Activated CD8-positive, alpha-beta memory T cell treated with anti-CD3 and anti-CD28 coated beads for 4 hours (primary cell): ENCODE measurements around the gene RLN3.

ENCODE experiments used
- DNase-seq, 2 donors: peaks; one replicate each; pipeline ENCODE4 v3.0.0-alpha.2; 2020; ENCODE audit warnings: low read depth in 2 of 2

Gene RLN3, protein sequence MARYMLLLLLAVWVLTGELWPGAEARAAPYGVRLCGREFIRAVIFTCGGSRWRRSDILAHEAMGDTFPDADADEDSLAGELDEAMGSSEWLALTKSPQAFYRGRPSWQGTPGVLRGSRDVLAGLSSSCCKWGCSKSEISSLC

DNA sequence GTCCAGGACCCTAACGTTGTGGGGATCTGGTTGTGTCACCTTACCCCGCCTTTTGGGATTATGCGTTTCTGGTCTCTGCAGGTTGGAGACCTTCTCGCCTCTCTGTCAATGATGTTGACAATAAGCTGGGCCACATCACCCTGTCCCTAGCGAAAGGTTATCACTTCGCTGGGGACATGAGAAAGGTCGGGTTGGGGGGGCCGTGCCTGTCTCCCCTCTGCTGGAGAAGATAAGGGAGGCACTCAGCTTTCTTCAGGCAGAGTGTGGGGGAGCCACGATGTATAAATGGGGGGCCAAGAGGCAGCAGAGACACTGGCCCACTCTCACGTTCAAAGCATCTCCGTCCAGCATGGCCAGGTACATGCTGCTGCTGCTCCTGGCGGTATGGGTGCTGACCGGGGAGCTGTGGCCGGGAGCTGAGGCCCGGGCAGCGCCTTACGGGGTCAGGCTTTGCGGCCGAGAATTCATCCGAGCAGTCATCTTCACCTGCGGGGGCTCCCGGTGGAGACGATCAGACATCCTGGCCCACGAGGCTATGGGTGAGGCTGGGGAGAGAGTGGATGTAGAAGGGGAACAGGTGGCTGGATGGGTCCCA is at the start of gene RLN3:
Gene RLN3 (plus strand): TSS at position 293 of the 595 bp plus-strand sequence. CDS start 57 bp downstream, at position 350.
- DNase-seq, result no peak

DNA sequence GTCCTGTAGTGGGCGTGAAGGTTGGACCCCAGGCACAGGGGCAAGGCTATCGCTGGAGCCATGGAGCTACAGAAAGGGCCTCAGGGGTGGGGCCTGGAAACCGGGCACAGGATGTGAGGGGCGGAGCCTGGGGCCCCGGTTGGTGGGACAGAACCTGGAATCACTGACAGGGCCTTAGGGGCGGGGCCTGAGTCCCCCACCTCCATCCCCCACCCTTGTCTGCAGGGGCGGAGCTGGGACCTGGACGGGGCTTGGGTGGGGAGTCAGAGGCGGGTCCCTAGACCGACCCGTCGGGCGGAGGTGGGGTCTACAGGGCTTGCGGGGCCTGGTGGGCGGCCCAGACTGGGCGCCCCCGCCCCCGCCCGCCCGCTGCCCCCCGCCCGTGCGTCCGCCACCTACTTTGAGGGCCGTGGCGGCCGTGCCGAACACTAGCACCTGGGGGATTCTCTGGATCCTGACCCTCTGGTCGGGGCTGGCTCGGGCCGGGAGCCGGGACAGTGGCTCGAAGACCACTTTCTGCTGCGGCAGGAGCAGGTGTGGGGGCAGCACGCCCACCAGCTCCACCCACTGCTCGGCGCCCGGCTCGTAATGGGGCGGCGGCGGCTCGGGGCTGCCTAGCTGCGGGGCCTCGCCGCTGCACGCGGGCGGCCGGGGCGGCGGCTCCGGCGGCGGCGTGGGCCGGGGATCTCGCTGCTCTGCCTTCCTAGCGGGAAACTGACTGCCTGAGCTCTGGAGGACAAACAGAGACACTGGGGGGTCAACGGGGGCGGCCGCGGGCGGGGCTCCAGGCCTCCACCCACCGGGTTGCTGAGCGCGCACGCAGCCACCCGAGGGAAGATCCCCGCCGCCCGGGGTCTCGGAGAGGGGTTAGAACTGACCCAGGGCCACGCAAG is 49.4 kb upstream of the RLN3 start:
- DNase-seq, result no peak

DNA sequence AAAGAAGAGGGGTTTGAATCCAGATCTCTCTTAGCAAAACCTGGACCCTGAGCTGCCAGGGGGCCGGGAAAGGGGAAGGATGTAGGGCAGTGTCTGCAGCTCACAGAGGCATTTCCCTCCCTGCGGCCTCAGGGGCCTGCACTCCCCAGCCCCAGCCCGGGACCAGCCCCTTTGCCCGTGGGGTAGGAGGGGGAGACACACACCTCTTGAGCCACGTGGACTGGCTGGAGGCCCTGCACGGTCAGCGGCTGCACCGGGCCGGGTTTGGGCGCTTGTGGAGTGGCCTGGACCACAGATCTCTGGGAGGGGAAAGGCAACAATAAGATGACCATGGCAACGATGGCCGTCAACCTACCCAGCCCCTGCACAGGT is 48.7 kb upstream of the RLN3 start:
- DNase-seq, result no peak

DNA sequence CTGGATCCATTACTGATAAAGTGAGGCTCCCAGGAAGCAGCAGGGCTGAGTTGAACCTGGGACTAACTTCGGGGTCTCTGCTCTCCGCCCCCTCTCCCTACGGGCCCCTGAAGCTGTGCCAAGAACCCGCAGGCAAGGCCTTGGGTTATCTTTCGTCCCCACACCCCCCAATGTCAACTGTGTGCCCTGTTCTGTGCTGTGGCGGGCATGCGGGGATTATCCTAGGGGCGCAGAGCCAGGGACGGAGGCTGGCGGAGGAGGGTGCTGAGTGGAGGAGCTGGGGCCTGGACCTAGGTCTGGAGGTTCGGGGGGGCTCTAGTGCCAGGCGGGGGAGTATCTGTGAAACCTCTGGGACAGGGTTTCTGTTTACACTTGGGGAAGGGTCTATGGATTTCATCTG is 48.3 kb upstream of the RLN3 start:
- no peak for DNase-seq

DNA sequence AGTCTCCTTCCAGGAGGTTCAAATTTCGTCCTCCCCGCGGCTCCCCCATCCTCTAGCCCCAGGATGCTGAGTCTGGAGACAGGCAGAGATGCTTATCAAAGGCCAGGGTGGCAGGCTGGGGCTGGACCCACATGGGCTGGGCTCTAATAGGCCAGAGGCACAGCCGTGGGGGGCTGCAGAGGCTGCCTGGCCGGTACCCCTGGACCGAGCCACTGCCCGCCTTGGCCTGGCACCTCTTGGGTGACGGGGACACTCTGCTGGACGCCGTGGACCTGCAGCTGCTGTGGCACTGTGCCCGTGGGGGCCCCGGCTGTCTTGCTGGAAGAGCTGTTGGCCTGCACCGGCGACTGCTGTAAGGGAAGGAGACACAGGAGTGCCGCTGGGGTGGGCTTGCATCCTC is 47.6 kb upstream of the RLN3 start:
- no peak for DNase-seq

DNA sequence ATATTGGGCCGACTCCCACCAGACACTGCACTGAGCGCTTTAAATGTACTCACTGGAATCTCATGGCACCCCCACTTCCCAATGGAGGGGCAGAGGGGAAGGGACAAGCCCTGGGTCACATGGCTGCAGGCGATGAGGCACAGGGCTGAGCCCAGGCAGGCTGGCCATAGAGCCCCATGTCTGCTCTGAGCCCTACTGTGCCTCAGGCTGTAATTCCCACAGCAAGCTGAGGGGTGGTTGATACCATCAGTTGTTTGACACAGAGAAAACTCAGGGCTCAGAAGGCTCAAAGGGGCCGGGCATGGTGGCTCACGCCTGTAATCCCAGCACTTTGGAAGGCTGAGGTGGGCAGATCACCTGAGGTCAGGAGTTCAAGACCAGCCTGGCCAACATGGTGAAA is 46.9 kb upstream of the RLN3 start:
- no peak for DNase-seq

DNA sequence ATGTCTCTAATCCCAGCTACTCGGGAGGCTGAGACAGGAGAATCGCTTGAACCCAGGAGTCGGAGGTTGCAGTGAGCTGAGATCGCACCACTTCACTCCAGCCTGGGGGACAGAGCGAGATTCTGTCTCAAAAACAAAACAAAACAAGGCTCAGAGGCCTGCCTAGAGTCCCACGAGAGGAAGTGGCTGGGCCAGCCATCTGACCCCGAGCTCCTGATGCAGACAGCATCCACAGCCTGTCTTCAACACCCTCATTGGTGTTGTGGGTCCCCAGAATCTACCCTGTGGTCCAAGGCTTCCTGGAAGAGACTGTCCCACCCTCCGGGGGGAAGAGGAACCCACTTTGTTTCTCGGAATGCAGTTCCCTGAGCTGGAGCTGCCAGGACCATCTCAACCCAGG is 46.5 kb upstream of the RLN3 start:
- DNase-seq, result no peak

DNA sequence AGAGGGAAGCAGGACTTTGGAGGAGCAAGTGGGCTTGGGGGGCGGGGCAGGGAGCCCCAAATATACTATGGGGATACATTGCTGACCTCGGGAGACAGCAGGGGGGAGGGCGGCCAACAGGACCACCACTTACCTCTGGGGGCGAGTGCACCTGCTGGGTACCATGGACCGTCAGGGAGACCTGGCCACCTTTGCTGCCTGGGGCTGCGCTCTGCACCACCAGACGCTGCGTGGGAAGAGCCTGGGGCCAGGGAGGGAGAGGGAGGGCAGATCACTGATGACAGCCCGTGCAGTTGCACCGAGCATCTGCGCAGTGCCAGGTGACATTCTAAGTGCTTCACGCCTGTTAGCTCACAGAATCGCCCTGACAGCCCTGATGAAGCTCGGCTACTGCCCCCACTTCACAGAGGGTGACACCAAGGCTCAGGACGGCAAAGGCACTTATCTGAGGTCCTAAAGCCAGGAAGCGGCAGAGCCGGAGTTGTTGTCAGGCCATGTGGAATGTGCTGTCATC is 45.9 kb upstream of the RLN3 start:
- DNase-seq, result no peak

DNA sequence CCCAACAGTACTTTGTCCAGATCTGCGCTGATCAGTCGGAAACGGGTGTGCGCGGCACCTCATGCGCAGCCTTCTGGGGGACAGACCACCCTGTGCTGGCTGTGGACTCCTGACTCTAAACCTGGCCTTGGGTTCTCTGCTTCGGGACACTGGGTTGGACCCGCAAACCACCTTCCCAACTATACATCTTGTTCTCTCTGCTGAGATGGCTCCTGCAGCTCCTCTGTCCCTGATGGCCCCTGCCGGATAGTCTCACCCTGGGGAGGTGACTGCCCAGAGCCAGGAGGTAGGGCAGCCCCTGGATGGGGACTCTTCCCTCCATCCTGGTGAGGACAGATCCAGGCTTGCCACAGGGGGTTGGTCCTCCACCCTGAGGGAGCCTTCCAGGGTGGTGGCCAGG is 45.2 kb upstream of the RLN3 start:
- no peak for DNase-seq

DNA sequence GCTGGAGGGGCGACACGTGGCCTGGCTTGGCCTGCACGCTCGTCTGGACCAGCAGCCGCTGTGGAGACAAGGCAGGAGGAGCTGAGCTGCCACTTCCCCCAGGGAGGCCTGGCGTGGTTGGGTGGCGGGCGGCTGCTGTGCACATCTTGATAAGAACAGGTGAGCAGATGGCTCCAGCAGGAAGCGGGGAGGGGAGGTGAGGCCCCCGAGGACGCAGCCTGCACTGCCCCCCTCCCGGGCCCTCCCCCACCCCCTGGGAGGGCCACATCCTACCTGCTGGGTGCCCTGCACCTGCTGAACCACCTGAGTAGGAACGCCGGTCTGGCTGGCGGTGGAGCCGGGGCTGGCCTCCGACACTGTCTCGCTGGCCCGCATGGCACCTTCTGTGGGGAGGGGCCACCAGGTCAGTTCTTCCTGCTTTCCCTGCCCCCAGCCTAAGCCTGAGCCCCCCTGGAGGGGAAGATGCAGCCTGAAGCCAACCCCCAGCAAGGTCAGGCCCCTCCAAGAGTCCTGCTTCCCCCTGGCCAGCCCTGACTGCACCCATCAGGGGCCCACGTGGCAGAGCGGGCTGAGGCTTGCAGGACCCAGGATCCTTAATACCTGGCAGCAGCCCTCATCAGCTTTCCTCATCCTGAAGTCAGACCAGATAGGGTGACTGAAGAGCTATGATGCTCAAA is 44.6 kb upstream of the RLN3 start:
- no peak for DNase-seq

DNA sequence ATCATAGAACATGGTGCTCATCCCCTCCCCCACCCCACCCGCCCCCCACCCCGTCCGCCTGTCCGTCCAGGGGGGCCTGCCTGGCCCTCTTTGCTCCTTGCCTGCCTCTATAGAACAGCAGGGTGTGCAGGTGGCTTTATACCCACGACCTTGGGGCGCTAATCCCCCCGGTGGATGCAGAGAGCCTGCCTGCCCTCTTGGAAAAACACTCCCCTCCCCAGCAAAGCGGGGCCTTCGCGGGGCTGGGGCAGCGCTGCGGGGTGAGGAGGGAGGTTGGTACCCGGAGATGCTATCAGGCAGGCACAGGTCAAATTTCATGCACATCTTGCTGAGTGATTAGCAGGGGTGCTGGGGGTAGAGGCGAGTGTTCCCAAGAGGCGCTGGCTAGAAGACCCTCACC is 43.8 kb upstream of the RLN3 start:
- no peak for DNase-seq

DNA sequence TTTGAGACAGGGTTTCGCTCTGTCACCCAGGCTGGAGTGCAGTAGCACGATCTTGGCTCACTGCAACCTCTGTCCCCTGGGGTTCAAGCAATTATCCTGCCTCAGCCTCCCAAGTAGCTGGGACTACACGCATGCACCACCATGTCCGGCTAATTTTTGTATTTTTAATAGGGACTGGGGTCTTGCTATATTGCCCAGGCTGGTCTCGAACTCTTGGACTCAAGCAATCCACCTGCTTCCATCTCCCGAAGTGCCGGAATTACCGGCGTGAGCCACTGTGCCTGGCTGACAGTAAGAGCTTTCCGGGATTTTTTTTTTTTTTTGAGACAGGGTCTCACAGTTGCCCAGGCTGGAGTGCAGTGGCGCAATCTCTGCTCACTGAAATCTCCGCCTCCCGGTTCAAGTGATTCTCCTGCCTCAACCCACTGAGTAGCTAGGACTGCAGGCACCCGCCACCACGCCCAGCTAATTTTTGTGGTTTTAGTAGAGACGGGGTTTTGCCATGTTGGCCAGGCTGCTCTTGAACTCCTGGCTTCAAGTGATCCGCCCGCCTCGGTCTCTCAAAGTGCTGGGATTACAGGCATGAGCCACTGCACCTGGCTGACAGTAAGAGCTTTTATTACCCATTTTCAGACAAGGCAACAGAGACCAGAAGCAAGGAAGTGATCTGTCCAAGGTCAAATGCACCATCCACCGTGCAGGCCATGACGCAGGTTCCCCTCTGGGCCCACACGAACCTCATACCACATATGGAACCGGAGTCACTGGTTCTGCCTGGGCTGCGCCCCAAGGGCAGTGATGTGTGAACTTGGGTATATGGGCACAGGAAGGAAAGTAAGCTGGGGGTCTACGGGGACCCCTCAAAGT is 42.8 kb upstream of the RLN3 start:
- DNase-seq, result no peak

DNA sequence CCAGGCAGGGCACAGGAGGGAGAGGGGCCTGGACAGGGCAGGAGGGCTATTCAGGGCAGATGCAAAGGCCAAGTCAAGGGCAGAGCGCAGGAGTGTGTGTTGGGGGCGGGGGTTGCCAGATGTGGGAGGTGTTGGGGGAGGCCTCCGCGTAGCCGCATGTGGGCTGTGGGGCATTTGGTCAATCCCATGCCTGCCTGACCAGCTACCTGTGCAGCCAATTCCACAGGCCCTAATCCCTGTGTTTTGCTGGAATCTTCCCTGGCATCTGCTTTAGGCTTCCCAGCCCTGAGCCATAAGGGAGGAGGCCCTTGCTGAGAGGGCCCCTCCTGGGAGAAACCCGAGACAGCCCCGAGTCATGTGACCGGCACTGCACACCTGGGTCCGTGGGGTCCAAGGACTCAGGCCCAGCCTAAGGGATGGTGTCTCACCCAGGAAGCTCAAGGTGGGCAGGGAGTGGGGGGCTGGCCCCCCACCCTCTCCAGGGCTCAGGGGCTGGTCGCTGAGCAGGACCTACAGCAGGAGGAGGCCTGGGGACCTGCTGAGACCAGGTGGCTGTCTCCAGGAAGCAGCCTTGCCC is 42.1 kb upstream of the RLN3 start:
- no peak for DNase-seq

DNA sequence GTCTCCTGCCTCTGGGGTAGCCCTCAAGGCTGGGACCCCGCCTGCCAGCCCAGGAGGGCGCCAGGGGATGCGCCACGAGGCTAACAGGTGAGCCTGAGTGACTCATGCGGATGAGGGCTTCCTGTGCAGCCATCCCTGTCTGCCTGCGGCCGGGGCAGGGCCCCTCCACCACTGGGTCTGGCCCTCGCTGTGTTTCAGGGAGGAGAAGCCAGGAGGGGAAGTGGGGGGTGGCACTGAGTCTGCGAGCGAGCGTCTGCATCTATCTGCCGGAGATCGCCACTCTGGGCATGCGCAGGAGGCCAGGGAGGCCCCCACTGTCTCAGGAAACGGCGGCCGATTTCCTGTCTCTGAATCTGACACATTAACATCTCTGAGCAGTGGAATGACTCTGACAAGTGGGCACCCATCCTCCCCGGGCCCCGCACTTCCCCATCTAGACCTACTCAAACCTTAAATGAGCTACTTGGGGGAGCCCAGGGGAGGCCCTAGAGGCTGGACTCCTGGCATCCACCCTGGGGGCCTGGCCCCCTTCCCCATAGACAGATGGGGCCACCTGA is 41.5 kb upstream of the RLN3 start:
- peak; percentile 97 to 98 for DNase-seq

DNA sequence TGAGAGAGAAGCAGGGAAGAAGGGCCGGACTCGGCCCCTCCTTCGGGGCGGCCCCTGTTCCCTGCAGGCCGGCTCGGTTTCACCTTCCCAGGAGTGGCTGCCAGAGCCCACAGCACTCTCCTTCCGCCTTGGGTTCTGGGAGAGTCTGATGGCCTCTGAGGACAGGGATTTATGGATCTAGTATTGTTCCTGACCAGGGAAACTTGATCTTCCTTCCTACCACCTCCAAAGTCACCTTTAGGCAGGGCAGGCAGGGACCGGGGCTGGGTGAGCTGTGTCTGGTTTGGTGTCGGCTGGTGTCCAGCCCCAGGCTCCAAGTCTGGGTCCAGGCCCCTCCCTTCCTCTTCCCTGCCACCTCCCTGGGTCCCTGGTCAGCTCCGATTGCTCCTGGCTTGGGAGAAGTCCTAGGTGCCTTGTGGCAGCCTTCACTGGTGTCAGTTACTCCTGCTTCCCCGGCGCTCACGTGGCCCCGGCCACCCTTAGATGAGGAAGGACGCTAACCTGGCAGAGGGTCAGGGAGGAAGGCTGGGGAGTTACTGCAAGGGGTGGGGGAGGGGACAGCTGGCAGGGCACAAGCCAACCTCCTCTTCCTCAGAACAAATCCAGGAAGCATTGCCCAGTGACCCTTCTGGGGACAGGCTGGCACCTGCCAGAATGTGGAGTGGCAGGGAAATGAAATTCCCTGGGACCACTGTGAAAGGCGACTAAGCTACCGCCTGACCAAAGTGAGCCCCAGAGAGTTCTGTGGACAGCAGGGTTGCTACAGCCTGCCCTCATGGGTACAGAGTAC is 40.7 kb upstream of the RLN3 start:
- no peak for DNase-seq

DNA sequence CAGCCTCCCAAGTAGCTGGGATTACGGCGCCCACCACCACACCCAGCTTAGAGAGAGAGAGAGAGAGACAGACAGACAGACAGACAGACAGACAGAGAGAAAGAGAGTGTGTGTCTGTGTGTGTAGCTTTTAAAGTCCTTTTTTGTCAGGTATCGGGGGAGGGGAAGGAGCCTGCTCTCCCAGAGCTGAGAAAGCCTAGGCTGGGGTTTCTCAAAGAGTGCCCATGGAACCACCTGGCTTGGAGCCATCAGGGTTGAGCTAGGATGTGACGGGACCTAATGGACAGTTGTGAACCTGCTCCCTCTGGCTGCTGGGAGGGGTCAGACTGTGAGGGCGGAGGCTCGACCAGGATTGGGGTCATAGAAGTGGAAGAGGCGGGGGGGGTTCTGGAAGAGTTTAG is 38.5 kb upstream of the RLN3 start:
- DNase-seq, result no peak

DNA sequence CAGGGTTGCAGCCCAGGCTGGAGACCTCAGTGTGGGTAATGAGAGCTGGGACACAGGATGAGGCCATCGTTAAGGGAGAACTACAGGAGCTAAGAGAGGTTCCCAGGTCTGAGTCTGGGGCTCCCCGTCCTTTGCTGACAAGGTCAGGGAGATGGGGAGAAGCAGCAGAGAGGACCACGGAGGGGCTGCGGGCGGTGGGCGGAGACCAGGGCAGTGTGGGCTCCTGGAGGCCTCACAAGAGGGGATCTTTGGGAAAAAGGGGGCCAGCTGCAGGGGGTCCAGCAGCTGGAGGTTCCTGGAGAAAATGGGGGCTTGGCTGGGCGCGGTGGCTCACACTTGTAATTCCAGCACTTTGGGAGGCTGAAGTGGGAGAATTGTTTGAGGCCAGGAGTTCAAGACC is 37.9 kb upstream of the RLN3 start:
- DNase-seq, result no peak

DNA sequence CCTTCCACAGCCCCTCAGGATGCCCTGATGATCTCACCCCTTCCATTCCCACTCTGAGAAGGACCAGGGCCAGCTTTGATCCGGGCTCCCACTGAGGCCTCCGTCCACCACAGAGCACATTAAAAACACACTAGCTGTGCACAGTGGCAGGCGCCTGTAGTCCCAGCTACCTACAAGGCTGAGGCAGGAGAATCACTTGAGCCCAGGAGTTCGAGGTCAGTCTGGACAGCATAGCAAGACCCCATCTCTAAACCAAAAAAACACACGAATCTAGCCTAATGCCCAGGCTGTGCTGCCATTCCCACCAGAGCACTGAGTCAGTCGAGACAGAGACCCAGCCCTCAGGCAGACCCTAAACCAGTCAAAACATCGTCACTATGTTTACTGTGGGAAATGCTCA is 35.9 kb upstream of the RLN3 start:
- DNase-seq, result no peak

DNA sequence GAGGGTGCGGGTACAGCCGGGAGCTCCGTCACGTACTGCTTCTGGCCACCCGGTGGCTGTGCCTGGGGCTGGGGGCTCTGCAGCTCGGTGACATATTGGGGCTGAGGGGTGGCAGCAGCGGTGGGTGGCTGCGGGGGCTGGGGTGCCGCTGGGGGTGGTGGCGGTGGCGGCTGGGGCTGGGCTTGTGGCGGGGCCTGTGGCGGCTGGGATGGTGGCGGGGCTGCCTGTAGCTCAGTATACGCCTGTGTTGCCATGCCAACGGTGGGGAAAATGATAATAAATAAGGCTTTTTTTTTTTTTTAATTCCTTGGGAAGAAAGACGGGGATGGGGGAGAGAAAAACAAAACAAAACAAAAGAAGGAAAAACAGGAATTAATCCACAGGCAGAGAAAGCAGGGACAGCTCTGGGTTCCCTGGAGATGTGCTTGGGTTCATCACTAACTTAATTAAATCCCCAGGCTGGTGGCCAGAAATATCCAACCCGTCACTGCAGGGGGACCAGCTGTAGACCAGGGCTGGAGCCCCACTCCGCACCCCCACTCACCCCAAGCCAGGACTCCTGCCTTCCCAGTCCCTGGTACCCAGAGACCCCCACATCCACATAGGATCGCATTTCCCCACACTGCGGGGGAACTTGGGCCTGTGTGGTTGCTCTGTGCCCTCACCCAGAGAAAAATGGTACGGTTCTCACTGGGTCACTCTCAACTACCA is 34.2 kb upstream of the RLN3 start:
- no peak for DNase-seq
